NCI-H2196 treated with DMSO at 0.1 percent for 48 hours (cell line): ENCODE results near the gene PREP.
"Not testable (repeated sequence)": the region's sequence is repeated elsewhere in the genome, so short reads cannot be mapped to it uniquely, and the experiment has no call there.

Experiments
- DNase-seq: peaks from one replicate; lab custom pipeline; 2025; ENCODE audit not compliant: unreplicated experiment; lab: John Stamatoyannopoulos, UW

Gene PREP

GRCh38 chr6:105345506-105345905, 57.4 kb downstream of the PREP start:
- no peak for DNase-seq

- DNase-seq = no peak
These were observed 58.0 kb downstream of the PREP start for GRCh38 chr6:105344881-105345370.

- DNase-seq = not testable (repeated sequence)
These were observed 64.4 kb downstream of the PREP start for GRCh38 chr6:105338350-105338983.

GRCh38 chr6:105336986-105337385, 65.9 kb downstream of the PREP start:
- DNase-seq = no peak

- DNase-seq = no peak
These were observed 70.3 kb downstream of the PREP start for GRCh38 chr6:105332576-105332975.

GRCh38 chr6:105331927-105332326, 71.0 kb downstream of the PREP start:
- DNase-seq = no peak

- no peak for DNase-seq
These were observed 72.0 kb downstream of the PREP start for GRCh38 chr6:105330913-105331312.

GRCh38 chr6:105330364-105330763, 72.5 kb downstream of the PREP start:
- DNase-seq = no peak

GRCh38 chr6:105326833-105327770, 75.8 kb downstream of the PREP start:
- peak; percentile 82 for DNase-seq

GRCh38 chr6:105326216-105326615, 76.7 kb downstream of the PREP start:
- peak; percentile 90 for DNase-seq

GRCh38 chr6:105324386-105324950, 78.4 kb downstream of the PREP start:
- no peak for DNase-seq

- DNase-seq = no peak
These were observed 80.2 kb downstream of the PREP start for GRCh38 chr6:105322499-105323225.

GRCh38 chr6:105321728-105322127, 81.2 kb downstream of the PREP start:
- DNase-seq = no peak

GRCh38 chr6:105321207-105321606, 81.7 kb downstream of the PREP start:
- DNase-seq = no peak

- DNase-seq = peak; percentile 64
These were observed 82.1 kb downstream of the PREP start for GRCh38 chr6:105320765-105321164.

- no peak for DNase-seq
These were observed 82.6 kb downstream of the PREP start for GRCh38 chr6:105320271-105320670.

- no peak for DNase-seq
These were observed 83.6 kb downstream of the PREP start for GRCh38 chr6:105319331-105319730.

- DNase-seq = no peak
These were observed 84.2 kb downstream of the PREP start for GRCh38 chr6:105318660-105319059.

- DNase-seq = no peak
These were observed 85.0 kb downstream of the PREP start for GRCh38 chr6:105317607-105318533.

- no peak for DNase-seq
These were observed 89.7 kb downstream of the PREP start for GRCh38 chr6:105313211-105313610.
